GM18505 (cell line): ENCODE measurements around the gene LST1.
"Not testable (repeated sequence)": the region's sequence is repeated elsewhere in the genome, so short reads cannot be mapped to it uniquely, and the experiment has no call there.

ENCODE experiments used
- ATAC-seq: cut with Tn5 transposase; IDR thresholded peaks from one replicate; pipeline ENCODE4 v1.9.1; 2021; ENCODE audit not compliant: unreplicated experiment
- POLR2A ChIP-seq: IDR thresholded peaks from 4 replicates; pipeline ENCODE4 v1.6.1; 2011; ENCODE audit warnings: borderline replicate concordance; ENCODE audit not compliant: insufficient read depth, insufficient read length; ENCODE audit errors: extremely low read depth

LST1 gene

GRCh38 chr6:31586008-31586407 lies at the start of gene LST1:
TSS of gene LST1 (plus strand) at chr6:31586277. CDS start at chr6:31587300, 1,023 bp downstream.
- no peak for ATAC-seq
- no peak for TF ChIP-seq POLR2A

- no peak for ATAC-seq
- TF ChIP-seq POLR2A: no peak
Observed at GRCh38 chr6:31538805-31539400, 47.2 kb upstream of the LST1 start.

- ATAC-seq: no peak
- no peak for TF ChIP-seq POLR2A
Observed at GRCh38 chr6:31540640-31541039, 45.4 kb upstream of the LST1 start.

- ATAC-seq: peak; percentile 8
- TF ChIP-seq POLR2A: no peak
Observed at GRCh38 chr6:31541059-31541657, 44.9 kb upstream of the LST1 start.

- peak; percentile 95 for TF ChIP-seq POLR2A
- ATAC-seq: peak; percentile 64
Observed at GRCh38 chr6:31541658-31542521, 44.2 kb upstream of the LST1 start, which contains the start of gene DDX39B. TSS of gene DDX39B (minus strand) at chr6:31542003. CDS start at chr6:31540532, 1,471 bp downstream.

GRCh38 chr6:31543639-31544038 lies 42.4 kb upstream of the LST1 start:
- TF ChIP-seq POLR2A: no peak

GRCh38 chr6:31544676-31545075 lies 41.4 kb upstream of the LST1 start:
- no peak for ATAC-seq
- TF ChIP-seq POLR2A: no peak

More at GRCh38 chr6:31543639-31544038, 42.4 kb upstream of the LST1 start:
- ATAC-seq: no peak

GRCh38 chr6:31545291-31545690 lies 40.8 kb upstream of the LST1 start:
- no peak for ATAC-seq
- no peak for TF ChIP-seq POLR2A

- peak; percentile 52 for ATAC-seq
- no peak for TF ChIP-seq POLR2A
Observed at GRCh38 chr6:31546339-31546957, 39.6 kb upstream of the LST1 start, which contains the start of gene ATP6V1G2. TSS of gene ATP6V1G2 (minus strand) at chr6:31546608. CDS start at chr6:31546559, 49 bp downstream.

- ATAC-seq: peak; percentile 59
- peak; percentile 64 for TF ChIP-seq POLR2A
Observed at GRCh38 chr6:31546958-31547726, 38.9 kb upstream of the LST1 start, which contains the start of gene NFKBIL1. TSS of gene NFKBIL1 (plus strand) at chr6:31547608. CDS start at chr6:31547695, 87 bp downstream.

GRCh38 chr6:31547727-31548543 lies 38.1 kb upstream of the LST1 start:
- no peak for ATAC-seq
- TF ChIP-seq POLR2A: peak; percentile 22

GRCh38 chr6:31548544-31548873 lies 37.6 kb upstream of the LST1 start:
- ATAC-seq: no peak
- no peak for TF ChIP-seq POLR2A

- ATAC-seq: not testable (repeated sequence)
Observed at GRCh38 chr6:31551371-31551770, 34.7 kb upstream of the LST1 start.
